GM19099 (cell line): ENCODE data around the gene PPP1R16B.

ENCODE experiments used
- POLR2A ChIP-seq: IDR thresholded peaks from 3 replicates; pipeline ENCODE4 v1.6.1; 2011; ENCODE audit warnings: low read depth; ENCODE audit not compliant: insufficient read length; ENCODE audit errors: extremely low read depth

Gene PPP1R16B

GRCh38 chr20:38806855-38807655 is 1.6 kb downstream of the PPP1R16B start:
- peak; percentile 65 for TF ChIP-seq POLR2A

DNA sequence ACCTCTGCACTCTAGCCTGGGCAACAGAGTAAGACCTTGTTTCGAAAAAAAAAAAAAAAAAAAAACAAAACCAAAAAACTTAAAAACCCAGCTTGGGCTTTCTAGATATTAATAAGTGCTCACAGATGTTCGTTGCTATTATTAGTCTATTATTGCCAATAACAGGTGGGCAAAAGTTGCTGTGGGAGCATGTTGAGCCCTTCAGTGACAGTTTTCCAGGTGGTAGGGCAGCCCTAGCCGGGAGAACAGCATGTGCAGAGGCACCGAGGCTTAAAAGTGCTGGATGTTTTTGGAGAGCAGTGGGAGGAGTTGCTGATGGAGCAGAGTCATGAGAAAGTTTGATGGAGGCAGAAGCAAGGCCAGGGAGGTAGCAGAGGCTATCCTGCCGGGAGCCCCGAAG is 4.4 kb downstream of the PPP1R16B start:
- TF ChIP-seq POLR2A: no peak

DNA sequence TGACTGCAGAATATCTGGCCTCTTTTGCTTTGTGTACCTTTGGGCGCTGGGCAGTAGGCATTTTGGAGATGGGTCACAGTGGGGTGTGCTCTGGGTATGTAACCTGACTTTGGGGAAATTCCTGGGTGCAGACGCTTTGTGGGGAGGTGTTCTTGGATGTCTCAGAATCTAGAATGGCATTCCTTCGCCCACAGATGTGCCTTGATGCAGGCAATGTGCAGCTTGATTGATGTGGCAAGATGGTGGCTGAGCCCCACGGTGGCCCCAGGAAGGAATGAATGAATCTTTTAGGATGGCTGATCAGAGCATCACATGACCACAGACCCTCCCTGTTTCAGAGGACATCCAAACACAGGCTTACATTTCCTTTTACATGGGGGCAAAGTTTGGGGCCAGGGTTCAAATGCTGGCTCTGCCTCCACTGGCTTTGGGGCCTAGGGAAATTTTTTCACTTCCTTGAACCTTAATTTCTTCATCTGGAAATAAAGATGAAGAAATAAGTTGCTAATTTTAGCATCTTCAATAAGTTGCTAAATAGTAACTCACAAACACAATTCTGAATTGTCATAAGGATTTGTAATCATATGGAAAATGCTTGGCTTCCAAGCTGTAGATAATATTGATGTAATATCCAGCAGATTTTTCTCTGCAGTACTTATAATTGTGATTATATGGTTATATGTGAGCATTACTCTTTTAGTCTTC is 5.6 kb downstream of the PPP1R16B start:
- no peak for TF ChIP-seq POLR2A

- TF ChIP-seq POLR2A: no peak
These were observed 6.3 kb downstream of the PPP1R16B start for GRCh38 chr20:38811769-38812168.

DNA sequence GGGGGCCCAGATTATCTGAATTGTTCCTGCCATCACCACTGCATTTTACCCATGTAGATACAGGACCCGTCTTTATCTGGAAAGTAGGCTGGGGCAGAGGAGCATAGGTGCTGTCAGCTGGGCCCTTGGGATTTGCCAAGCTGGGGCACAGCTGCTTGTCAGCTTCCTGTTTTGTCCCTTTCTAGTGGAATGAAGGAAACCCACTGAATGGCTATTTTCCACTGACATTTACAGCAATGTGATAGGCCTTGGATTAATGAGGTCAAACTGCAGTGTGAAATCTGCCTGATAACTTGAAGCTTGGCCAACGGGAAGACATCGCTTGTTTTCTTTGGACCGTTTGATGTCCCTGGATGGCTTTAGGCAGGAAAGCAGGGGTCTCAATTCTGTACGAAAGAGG is 6.7 kb downstream of the PPP1R16B start:
- no peak for TF ChIP-seq POLR2A

DNA sequence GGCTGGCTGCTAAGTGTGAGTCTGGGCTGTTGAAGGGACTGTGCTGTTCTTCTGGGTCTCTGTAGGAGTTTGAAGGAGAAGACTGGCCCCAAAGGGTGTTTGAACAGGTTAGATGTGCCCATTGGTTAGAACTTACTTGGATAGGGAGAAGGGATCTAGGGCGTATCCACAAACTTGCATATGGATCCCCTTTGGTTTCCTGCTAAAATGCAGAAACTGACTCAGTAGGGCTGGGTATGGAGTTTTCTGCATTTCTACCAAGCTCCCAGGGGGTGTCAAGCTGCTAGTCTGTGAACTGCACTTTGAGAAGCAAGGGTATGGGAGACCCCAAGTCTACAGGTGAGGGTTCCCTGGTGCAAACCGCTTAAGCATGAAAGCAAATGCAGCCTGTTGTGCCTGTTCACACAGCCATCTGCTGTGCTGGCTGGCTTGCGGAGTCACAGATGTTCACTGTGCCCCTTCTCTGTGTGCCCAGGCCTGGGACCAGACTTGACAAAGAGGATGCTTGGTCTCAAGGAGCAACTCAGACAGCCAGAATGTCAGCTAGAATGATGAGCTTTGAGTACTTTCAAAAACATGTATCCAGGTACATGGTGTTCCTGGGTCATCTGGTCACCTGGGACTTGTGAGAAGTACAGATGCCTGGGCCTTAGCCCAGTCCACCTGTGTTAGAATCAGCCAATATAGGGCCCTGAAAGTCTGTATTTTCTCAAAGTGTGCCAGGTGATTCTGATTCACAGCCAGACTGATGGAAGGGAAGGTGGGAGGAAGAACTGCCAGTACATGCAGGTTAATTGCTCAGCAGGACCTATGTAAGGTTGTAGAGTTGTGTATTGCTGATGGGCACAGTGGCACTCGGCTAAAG is 7.4 kb downstream of the PPP1R16B start:
- no peak for TF ChIP-seq POLR2A

DNA sequence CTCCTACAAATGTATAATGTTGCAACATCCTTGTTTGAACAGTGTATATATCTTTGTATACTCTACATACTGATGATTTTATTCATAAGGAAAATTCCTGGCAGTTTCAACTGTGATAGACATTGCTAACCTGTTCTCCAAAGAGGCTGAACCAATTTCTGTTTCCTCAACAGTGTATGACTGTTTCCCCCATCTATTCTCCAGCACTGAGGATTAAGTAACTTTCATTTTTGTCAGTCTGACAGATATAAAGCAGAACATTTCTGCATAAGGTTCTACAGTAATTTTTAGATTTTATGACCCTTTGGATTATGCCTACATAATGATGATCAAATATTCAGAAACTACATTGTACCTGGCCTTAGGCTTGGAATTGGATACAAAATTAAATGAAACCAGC is 9.9 kb downstream of the PPP1R16B start:
- TF ChIP-seq POLR2A: no peak

GRCh38 chr20:38818113-38819065 is 12.9 kb downstream of the PPP1R16B start:
- TF ChIP-seq POLR2A: no peak

GRCh38 chr20:38825571-38825900 is 20.0 kb downstream of the PPP1R16B start:
- peak; percentile 13 for TF ChIP-seq POLR2A

GRCh38 chr20:38825901-38826625 is 20.6 kb downstream of the PPP1R16B start:
- TF ChIP-seq POLR2A: no peak

DNA sequence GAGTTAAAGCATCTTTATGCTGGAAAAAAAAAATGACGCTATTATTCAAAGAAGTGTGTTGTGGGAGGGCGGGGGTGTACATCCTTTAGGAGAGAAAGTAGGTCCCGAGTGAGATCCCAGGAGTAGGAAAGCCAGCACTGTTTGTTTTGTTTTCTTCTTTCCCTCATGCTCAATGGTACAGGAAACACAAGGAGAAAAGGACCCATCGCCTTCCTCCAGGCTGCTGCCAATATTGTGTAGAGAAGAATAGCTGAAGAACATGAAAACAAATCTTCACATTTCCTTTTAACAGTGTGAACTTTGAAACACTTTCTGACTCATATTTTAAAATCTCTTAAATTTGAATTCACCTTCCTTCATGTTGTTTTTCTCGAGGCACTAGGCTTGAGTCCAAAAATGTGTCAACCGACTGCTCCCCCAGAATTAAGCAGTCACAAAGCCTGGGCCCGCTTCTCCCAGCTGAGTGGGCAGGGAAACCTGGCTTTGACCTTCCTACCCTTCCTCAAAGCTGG is 22.3 kb downstream of the PPP1R16B start:
- no peak for TF ChIP-seq POLR2A

DNA sequence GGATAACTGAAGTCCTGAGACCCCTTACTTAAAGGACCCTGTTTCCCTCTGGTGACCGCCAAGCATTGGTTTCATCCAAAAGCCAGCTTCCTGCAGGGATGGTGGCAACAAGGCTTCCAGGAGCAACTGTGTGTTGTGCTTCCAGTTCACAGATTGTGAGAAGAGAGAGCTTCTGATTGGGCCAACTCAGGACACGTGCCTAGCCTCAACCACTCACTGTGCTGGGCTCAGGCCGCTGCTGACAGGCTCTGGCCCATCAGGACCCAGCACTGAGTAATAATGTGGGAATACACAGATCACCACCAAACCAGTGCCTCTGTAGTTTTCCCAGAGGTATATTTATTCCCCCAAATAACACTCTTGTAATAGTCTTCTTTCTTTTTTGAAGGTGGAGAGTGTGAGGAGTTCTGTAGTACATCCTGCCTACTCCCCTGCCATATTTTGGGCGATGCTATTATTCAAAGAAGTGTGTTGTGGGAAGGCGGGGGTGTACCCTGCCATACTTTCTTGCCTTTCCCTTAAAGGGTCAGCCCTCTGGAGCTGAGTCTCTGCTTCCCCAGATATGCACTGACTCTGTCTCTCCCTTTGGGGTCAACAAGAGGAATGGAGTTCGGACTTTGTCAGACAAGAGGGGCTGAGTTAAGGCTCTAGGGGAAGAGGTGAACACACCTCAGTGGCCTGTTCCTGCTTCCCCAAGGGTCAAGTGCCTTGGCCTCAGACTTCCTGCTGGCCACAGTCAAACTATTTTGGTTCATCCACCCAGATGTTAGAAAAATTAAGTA is 23.2 kb downstream of the PPP1R16B start:
- TF ChIP-seq POLR2A: no peak

- TF ChIP-seq POLR2A: no peak
These were observed 23.9 kb downstream of the PPP1R16B start for GRCh38 chr20:38829296-38829875.

GRCh38 chr20:38830356-38830755 is 24.9 kb downstream of the PPP1R16B start:
- TF ChIP-seq POLR2A: no peak
